HepG2 (cell line): ENCODE data around the gene AKAP12. TPM values are rescaled to one million over a fixed set of nuclear protein-coding genes. Genes with fewer than 3 reads are reported as not detected.

ENCODE experiments used
- ATAC-seq: fragments of 200-7000 bp; cut with Tn5 transposase; 3 replicates; pipeline ENCODE4 v1.9.1; 2020; ENCODE audit warnings: mild to moderate bottlenecking, moderate library complexity
- BruUV-seq: library from RNA; stranded (reverse); fragments of 400-500 nt; replicated peaks from 2 replicates; lab custom pipeline; 2021; lab: Mats Ljungman, UMichigan
- CTCF ChIA-PET: fragments of 300-600 bp; formaldehyde crosslinking; extraction: SDS; loops from one replicate; lab custom pipeline; 2021; ENCODE audit warnings: low total read pairs, inconsistent platforms, low intra/inter-chr PET ratio; lab: Yijun Ruan, JAX
- POLR2A ChIA-PET: fragments of 350-600 bp; sonication (Branson Sonifier 250); formaldehyde crosslinking; loops from one replicate; lab custom pipeline; 2020; ENCODE audit warnings: antibody characterized with exemption, inconsistent platforms; lab: Yijun Ruan, JAX
- DNase-seq: peaks from one replicate; pipeline ENCODE4 v3.0.0-alpha.2; 2015; ENCODE audit warnings: low spot score
- FAIRE-seq: peaks from 3 replicates; lab custom pipeline; 2011; peaks lifted over from hg19 to GRCh38; lab: Jason Lieb, UNC
- H2AFZ ChIP-seq: one replicate; pipeline ENCODE4 v1.6.1; 2011; ENCODE audit warnings: low read length, inconsistent platforms
- H3K27ac ChIP-seq: fragments of 300-600 bp; 3 replicates; pipeline ENCODE4 v1.8.0; 2011; ENCODE audit warnings: mixed run types, mild to moderate bottlenecking, mixed read lengths, low read length, inconsistent platforms; ENCODE audit not compliant: insufficient read depth; ENCODE audit errors: extremely low read length
- H3K27me3 ChIP-seq, 2 experiments: fragments of 200-600 bp in 1 of 2; 2 replicates in 1 of 2; 3 replicates in 1 of 2; pipeline versions ENCODE4 v1.6.0 to v1.8.0; 2011; ENCODE audit warnings: low read length in 2 of 2, mild to moderate bottlenecking in 2 of 2, moderate library complexity in 2 of 2, inconsistent platforms in 1 of 2; ENCODE audit not compliant: insufficient read depth in 2 of 2, control insufficient read depth in 1 of 2
- H3K36me3 ChIP-seq, 2 experiments: fragments of 200-600 bp in 1 of 2; replicated peaks in 1 of 2; 2 replicates in 1 of 2; 3 replicates in 1 of 2; pipeline versions ENCODE4 v1.5.1 to v1.8.0; 2011; ENCODE audit warnings: low read length in 2 of 2, inconsistent platforms in 1 of 2; ENCODE audit not compliant: insufficient read depth in 2 of 2, control insufficient read depth in 1 of 2
- H3K4me1 ChIP-seq: 2 replicates; pipeline ENCODE4 v1.5.1; 2012; ENCODE audit warnings: low read length, inconsistent platforms; ENCODE audit not compliant: insufficient read depth
- H3K4me2 ChIP-seq: 2 replicates; pipeline ENCODE4 v1.6.0; 2011; ENCODE audit warnings: low read depth, low read length, inconsistent platforms
- H3K4me3 ChIP-seq, 3 experiments: fragments of 200-600 bp in 1 of 3; sonication (generic), shearing (Covaris generic) in 1 of 3; replicated peaks in 1 of 3; 2 replicates each; pipeline ENCODE4 v1.5.1; 2011 to 2016; ENCODE audit warnings: low read length in 3 of 3, inconsistent platforms in 2 of 3, low read depth in 2 of 3, mild to moderate bottlenecking in 2 of 3, control low read depth in 1 of 3, mixed read lengths in 1 of 3; ENCODE audit not compliant: insufficient read depth in 1 of 3
- H3K79me2 ChIP-seq: one replicate; pipeline ENCODE4 v1.6.1; 2011; ENCODE audit warnings: low read length, inconsistent platforms; ENCODE audit not compliant: insufficient read depth
- H3K9ac ChIP-seq: 2 replicates; pipeline ENCODE4 v1.6.0; 2011; ENCODE audit warnings: mild to moderate bottlenecking, low read depth, low read length, inconsistent platforms; ENCODE audit not compliant: insufficient read depth
- H3K9me3 ChIP-seq: 2 replicates; pipeline ENCODE4 v1.5.1; 2012; ENCODE audit warnings: mild to moderate bottlenecking, low read length
- H4K20me1 ChIP-seq: 2 replicates; pipeline ENCODE4 v1.6.0; 2011; ENCODE audit warnings: inconsistent platforms, mild to moderate bottlenecking, low read length, moderate library complexity; ENCODE audit not compliant: insufficient read depth
- ATF7 ChIP-seq, 2 experiments: fragments of 450-650 bp in 1 of 2; sonication (generic) in 1 of 2; formaldehyde crosslinking in 1 of 2; IDR thresholded peaks; 2 replicates each; pipeline versions ENCODE4 v1.4.0 to v1.6.1; 2016 to 2020; ENCODE audit warnings: antibody characterized with exemption in 1 of 2, mild to moderate bottlenecking in 1 of 2, missing genetic modification reagents in 1 of 2
- KLF12 ChIP-seq: sonication (generic); formaldehyde crosslinking; IDR thresholded peaks from 2 replicates; pipeline ENCODE4 v1.4.0; 2020; ENCODE audit warnings: missing genetic modification reagents, borderline replicate concordance
- ZNF230 ChIP-seq: sonication (generic); formaldehyde crosslinking; IDR thresholded peaks from 2 replicates; pipeline ENCODE4 v1.4.0; 2020; ENCODE audit warnings: mild to moderate bottlenecking, missing genetic modification reagents
- ZNF572 ChIP-seq: sonication (generic); formaldehyde crosslinking; IDR thresholded peaks from 2 replicates; pipeline ENCODE4 v1.5.1; 2020; ENCODE audit warnings: mild to moderate bottlenecking, missing genetic modification reagents
- WGBS: methylation state at CpG from one replicate; pipeline ENCODE4 v1.1.6; 2017; ENCODE audit warnings: low lambda C conversion rate; 5-methylcytosine and 5-hydroxymethylcytosine counted together
- in situ Hi-C: cut with HindIII; loops from 2 replicates; pipeline ENCODE4 v1.10.0; 2017; ENCODE audit warnings: low pct_unique_long_range_greater_than_20kb; ENCODE audit not compliant: extremely low pct_ligation_motif_present
- intact Hi-C: fragments of 100-400 bp; cut with micrococcal nuclease; formaldehyde crosslinking; loops from one replicate; pipeline ENCODE4 v1.10.0; 2022; ENCODE audit not compliant: unreplicated experiment
- polyA plus RNA-seq, 8 experiments: library from polyadenylated mRNA; depleted of rRNA in 3 of 8; stranded (reverse) in 7 of 8; unstranded in 1 of 8; fragments of >200 nt; fragmentation: Illumina TruSeq in 4 of 8; extraction: Trizol in 4 of 8; gene quantifications; 2 replicates each; pipeline versions ENCODE4 v1.2.1 to v1.2.3, GENCODE V29; 2011 to 2016; ENCODE audit warnings: low read depth in 4 of 8, missing spikeins in 1 of 8, mixed read lengths in 1 of 8; ENCODE audit not compliant: insufficient read depth in 1 of 8
- total RNA-seq, 5 experiments: library from RNA; depleted of rRNA; stranded (reverse); fragments of >200 nt; fragmentation: Illumina TruSeq; extraction: Trizol; gene quantifications; 2 replicates each; pipeline ENCODE4 v1.2.3, GENCODE V29; 2016; ENCODE audit warnings: low read depth in 1 of 5

Gene AKAP12
- total and polyA plus RNA-seq, 2 of the 13 experiments (the other 11 are each of a cell fraction or from before 2014, with no cell fraction given), result 10.6 to 19.0 TPM

- FAIRE-seq, result no peak
- Histone ChIP-seq H3K4me2 (no peak overlapping the region), H3K9me3 (no peaks in the 10 kb centered on the region), H3K4me1 (peaks cover 45% of the 10 kb centered on the region), H3K36me3 (no peaks in the 10 kb centered on the region), H2AFZ (no peak overlapping the region), H4K20me1 (no peaks in the 10 kb centered on the region), H3K79me2 (no peaks in the 10 kb centered on the region), H3K27ac (no peak overlapping the region), H3K4me3 (no peak overlapping the region), H3K27me3 (no peaks in the 10 kb centered on the region), H3K9ac (no peak overlapping the region)
- POLR2A ChIA-PET, result no interaction called here
- no peak for ATAC-seq
- TF ChIP-seq ZNF230 (CRISPR knock-in tag) (no peak), ZNF572 (CRISPR knock-in tag) (no peak)
- in situ Hi-C loops (loop anchor here (5.0 to 25.0 kb wide), 3 partner anchors 315 to 915 kb away; no protein-coding TSS in a partner anchor), intact Hi-C loops (loop anchor here (10.0 kb wide), 2 partner anchors 122 to 202 kb away; no protein-coding TSS in a partner anchor)
- 75% methylated on average over 4 of the region's 4 CpGs for WGBS
- CTCF ChIA-PET, result interaction anchor here (0.5 kb wide), 1 partner anchor 814 kb away, joined by 3 read pairs; no protein-coding TSS in a partner anchor
- no peak for DNase-seq
- BruUV-seq, result no TSS peak
These were observed 87.3 kb downstream of the AKAP12 start for GRCh38 chr6:151327101-151327500.

DNA sequence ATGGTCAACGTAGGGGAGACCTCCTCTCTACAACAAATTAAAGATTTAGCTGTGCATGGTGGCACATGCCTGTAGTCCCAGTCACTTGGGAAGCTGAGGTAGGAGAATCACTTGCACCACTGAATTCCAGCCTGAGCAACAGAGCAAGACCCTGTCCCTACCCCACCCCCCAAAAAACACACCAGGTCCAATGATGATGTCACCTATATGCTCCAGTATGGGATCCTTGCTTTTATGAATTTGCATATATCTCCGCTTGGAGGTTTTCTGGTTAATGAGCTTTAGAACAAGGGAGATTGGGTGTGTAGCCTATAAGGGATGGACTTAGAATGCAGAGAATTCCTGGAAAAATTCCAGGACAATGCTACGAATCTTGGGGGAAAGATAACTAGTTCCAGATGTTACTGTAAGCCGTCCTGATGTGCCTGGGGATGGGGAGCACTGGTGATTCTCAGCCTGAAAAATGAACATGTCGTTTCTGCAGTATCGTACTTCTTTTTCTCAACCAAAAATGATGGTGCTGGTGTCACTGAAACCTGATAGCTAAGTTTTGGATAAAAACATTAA lies 90.4 kb downstream of the AKAP12 start:
- Histone ChIP-seq H3K4me1 (peaks cover 15% of the 10 kb centered on the region), H4K20me1 (no peaks in the 10 kb centered on the region), H3K36me3 (no peaks in the 10 kb centered on the region), H3K27ac (no peak overlapping the region), H2AFZ (no peak overlapping the region), H3K4me3 (no peak overlapping the region), H3K4me2 (no peak overlapping the region), H3K9me3 (no peaks in the 10 kb centered on the region), H3K9ac (no peak overlapping the region), H3K79me2 (no peaks in the 10 kb centered on the region), H3K27me3 (no peaks in the 10 kb centered on the region)
- intact Hi-C loops (no loop called here), in situ Hi-C loops (loop anchor here (25.0 kb wide), 1 partner anchor 918 kb away; no protein-coding TSS in a partner anchor)
- DNase-seq (no peak), ATAC-seq (no peak), FAIRE-seq (no peak)
- WGBS, result 90% methylated on average over 6 of the region's 6 CpGs
- ChIA-PET POLR2A (no interaction called here), CTCF (no interaction called here)
- no peak for TF ChIP-seq KLF12 (CRISPR knock-in tag)
- peak; percentile 86 for TF ChIP-seq ATF7 (IDR thresholded peaks at IDR 0.05)
- TF ChIP-seq ATF7 (CRISPR knock-in tag; IDR thresholded peaks at IDR 0.05), result no peak
- BruUV-seq, result no TSS peak
